Fibroblast of the aortic adventitia (primary cell): Measurements from ENCODE around the gene TRANK1. TPM values are rescaled to one million over a fixed set of nuclear protein-coding genes. Genes with fewer than 3 reads are reported as not detected.
A peak's percentile ranks its signal among the peaks of the same experiment; 100 is the strongest.

ENCODE experiments used
- DNase-seq: peaks from one replicate; pipeline ENCODE4 v3.0.0-alpha.2; 2010; ENCODE audit warnings: low read depth
- H3K4me3 ChIP-seq: 2 replicates; pipeline ENCODE4 v1.5.1; 2011; ENCODE audit warnings: low read depth, mild to moderate bottlenecking, control low read depth, low read length, moderate library complexity
- CTCF ChIP-seq: IDR thresholded peaks from 2 replicates; pipeline ENCODE4 v1.5.1; 2011; ENCODE audit warnings: mild to moderate bottlenecking, low read length, control low read depth, inconsistent platforms; ENCODE audit not compliant: insufficient read depth
- total RNA-seq: library from RNA; depleted of rRNA; stranded (reverse); fragments of >200 nt; gene quantifications from 2 replicates; pipeline ENCODE4 v1.2.3, GENCODE V29; 2012; ENCODE audit warnings: low replicate concordance

The TRANK1 gene
- total RNA-seq, 1 donor, result 32.9 TPM

DNA sequence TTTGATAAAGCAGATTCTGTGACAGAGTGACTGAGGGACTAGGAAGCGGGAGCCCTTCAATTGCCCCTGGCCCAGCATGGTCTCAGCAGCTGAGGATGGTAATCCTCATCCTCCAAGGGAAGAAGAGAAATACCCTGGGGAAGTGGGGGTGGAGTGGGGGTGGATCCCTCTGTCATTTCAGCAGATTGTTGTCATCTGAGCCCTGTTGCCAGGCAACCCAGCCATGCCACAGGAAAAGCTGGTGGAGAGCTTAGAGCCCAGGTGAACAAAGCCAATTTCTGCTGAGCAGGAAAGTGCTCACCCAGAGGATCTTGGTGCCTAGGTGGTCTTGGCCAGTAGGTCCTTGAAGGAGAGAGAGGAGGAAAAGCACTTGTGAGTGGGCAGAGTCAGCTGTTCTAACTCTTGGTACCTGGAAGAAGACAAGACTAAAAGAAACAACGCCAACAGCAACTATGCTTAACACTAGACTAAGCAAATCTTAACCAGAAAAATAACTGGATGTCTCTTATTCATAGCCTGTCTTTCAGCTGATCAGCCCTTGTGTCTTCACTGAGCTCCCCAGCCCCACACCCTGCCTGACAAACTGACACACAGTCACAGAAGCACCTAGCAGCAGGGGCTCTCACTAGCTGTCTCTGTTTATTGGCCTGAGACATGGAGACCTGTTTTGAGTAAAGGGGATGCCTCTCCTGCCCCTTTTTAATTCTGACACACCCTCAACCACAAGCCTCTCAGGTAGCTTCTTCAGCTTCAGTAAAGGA lies 140.4 kb downstream of the TRANK1 start:
- TF ChIP-seq CTCF, result no peak
- no peak for DNase-seq
- H3K4me3 ChIP-seq, result no peak overlapping the region

- no peak overlapping the region for H3K4me3 ChIP-seq
- no peak for TF ChIP-seq CTCF
- DNase-seq, result no peak
Observed at GRCh38 chr3:36803091-36803791, 141.6 kb downstream of the TRANK1 start.

- H3K4me3 ChIP-seq, result no peak overlapping the region
- no peak for TF ChIP-seq CTCF
- no peak for DNase-seq
Observed at GRCh38 chr3:36800533-36801116, 144.2 kb downstream of the TRANK1 start.

DNA sequence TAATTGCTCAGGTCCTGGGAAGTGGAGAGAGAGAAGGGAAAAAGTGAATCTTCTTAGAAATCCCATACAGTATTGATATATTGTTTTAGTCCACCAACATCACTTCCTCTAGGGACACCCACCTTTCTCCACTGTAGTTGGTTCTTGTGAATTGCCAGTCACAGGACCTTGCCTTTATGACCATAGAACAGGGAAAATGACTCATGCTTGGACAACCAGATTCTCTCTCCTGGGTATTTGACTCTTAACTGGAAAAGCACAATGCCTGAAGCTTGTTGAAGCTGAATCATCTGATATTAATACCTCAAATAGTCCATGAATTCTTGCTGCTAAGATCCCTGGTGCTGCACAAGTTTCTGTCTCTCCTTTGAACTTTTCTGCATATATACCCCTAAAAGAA lies 148.0 kb downstream of the TRANK1 start:
- TF ChIP-seq CTCF, result no peak
- DNase-seq, result peak; percentile 79
- H3K4me3 ChIP-seq, result no peak overlapping the region

- TF ChIP-seq CTCF, result no peak
- peak; percentile 4 for DNase-seq
- no peak overlapping the region for H3K4me3 ChIP-seq
Observed at GRCh38 chr3:36796161-36796560, 148.7 kb downstream of the TRANK1 start.

- TF ChIP-seq CTCF, result no peak
Observed at GRCh38 chr3:36795622-36796021, 149.2 kb downstream of the TRANK1 start.

More at GRCh38 chr3:36795622-36796021, 149.2 kb downstream of the TRANK1 start:
- DNase-seq, result no peak
- no peak overlapping the region for H3K4me3 ChIP-seq
